Germinal center (tissue), 1 donor: Measurements from ENCODE around the gene WDR17.
A peak's percentile ranks its signal among the peaks of the same experiment; 100 is the strongest.
"Not testable (repeated sequence)": the region's sequence is repeated elsewhere in the genome, so short reads cannot be mapped to it uniquely, and the experiment has no call there.

ENCODE experiments used
- DNase-seq: peaks from one replicate; pipeline ENCODE4 v3.0.0; 2012; ENCODE audit warnings: mixed read lengths, low spot score

The WDR17 gene

DNA sequence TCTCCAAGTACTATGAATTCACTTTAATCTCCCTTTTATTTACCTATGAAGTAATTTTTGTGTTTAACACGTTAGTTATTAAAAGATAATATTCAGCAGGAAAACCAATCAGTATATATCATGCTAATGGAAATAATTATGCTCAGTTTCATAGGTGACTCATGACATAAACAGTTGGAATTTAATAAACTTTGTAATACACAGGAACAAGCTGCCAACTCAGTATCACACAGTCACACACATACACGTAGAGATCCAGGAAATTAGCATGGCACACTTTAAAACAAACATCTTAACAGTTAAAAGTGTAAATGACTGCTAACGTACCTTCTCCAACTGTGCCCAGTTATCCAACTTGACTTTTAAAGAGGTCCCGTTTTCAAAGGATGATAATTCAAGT lies 127.5 kb downstream of the WDR17 start:
- DNase-seq: no peak

- no peak for DNase-seq
Observed at GRCh38 chr4:176193938-176194337, 128.3 kb downstream of the WDR17 start.

GRCh38 chr4:176195184-176195978 lies 129.7 kb downstream of the WDR17 start, which contains the start of gene SPATA4:
SPATA4 (minus strand) TSS chr4:176195585; CDS start chr4:176195562, 23 bp downstream.
- peak; percentile 95 for DNase-seq

DNA sequence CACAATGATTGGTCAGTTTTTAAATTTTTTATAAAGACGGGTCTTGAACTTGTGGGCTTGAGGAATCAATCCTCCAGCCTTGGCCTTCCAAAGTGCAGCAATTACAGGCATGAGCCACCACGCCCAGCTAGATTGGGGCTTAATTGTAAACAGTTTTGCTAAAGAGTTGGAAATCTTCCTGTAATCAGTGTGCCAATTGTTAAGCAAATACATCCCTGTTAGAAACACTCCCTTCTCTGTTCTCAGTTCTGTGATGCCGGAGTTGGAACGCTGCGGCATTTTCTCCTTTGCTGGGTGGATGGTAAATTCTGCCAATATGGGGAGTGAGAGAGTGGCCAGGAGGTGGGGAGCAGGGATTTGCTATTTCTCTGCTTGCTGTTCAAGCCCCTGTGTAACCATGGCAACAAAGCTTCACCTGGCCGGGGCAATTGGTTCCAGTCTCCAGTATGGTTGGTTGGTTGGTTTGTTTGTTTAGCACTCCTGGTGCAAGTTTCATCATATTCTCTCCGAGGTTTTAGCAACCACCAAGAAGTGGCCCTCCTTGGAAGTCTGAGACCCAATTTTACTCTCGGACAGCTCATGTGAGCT lies 132.8 kb downstream of the WDR17 start:
- no peak for DNase-seq

DNA sequence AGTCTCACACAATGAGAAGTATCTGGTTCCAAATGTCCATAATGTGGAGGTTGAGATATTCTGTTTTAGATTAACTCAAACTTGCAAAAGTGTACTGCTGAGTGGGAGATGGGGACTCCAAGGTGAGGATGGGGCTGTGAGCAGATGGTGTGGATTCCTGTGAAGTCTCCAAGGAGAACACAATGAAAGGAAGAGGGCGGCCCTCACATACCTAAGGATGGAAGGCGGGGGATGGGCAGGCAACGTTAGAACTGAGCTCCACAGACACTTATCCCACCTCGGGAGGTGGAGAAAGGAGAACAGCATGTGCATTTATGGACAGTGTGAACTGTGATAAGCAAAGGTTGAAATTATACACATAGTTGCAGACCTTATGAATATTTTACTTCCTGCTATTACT lies 139.7 kb downstream of the WDR17 start:
- no peak for DNase-seq

DNA sequence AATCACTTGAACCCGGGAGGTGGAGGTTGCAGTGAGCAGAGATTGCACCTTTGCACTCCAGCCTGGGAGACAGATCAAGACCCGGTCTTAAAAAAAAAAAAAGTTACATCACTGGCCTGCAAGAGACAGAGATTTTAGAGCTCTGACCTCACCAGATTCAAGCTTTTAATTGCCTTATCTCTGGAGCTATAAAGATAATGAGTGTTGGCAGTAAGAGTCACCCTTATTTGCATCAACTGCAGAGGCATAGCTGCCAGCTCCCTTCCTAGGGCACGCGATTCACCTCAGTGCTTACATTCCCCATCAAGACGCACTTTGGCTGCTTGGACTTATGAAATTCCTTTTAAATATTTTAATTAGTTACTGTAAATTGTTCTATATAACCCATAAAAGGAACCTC lies 142.2 kb downstream of the WDR17 start:
- DNase-seq: no peak

DNA sequence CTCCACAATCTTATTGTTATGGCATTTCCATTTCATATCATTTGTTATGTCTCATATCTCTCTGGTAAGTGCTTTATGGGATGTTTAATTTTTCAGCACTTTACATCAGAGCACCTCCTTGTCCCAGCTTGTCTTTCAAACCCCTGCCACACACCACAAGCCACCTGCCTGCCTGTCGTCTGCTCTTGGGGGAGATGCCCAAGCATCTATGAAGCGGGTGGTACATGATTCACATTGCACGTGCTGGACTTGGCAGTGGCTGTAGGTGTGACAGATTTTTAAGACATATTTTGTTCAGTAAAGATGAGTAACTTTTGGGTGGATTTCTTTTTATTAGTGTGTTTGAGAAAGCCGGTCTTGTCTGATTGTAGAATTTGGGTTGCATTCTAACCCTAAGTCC lies 143.9 kb downstream of the WDR17 start:
- DNase-seq: no peak

DNA sequence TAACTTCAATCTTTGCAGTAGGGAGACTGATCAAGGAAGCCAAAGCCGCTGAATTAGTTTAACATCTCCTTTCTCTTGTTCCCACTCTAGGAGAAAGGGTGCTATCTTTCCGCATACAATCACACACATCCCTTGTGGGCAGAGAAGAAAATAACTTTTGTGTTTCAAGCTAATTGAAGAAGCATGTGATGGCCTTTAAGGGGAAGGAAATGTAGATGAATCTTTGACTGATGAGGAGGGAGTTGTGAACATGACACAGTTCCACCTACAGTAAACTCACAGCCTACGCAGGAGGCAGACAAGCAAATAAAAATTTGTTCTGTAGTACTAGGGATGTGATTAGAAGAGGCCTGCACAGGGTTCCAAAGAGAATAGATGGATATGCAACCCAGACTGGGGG lies 144.5 kb downstream of the WDR17 start:
- no peak for DNase-seq

GRCh38 chr4:176210579-176211296 lies 145.1 kb downstream of the WDR17 start:
- DNase-seq: no peak

GRCh38 chr4:176212351-176212750 lies 146.7 kb downstream of the WDR17 start:
- not testable (repeated sequence) for DNase-seq

DNA sequence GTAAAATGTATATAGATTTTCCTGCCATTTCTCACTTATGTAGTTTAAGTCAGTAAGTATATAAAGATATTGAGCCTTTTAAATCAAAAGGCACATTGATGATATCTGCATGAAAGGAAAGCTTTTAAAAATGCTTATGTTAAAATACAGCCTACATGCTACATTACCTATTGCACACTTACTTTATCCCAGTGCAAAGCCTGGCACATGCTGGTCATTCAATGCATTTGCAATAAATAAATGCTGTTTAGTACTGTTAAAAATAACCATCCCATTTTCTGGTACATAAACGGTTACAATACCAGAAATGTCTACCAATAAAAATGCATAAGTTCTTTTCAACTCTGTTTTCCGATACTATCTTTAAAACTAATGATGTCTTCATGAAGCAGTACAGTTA lies 151.9 kb downstream of the WDR17 start:
- no peak for DNase-seq

- DNase-seq: no peak
Observed at GRCh38 chr4:176222149-176222548, 156.5 kb downstream of the WDR17 start.

DNA sequence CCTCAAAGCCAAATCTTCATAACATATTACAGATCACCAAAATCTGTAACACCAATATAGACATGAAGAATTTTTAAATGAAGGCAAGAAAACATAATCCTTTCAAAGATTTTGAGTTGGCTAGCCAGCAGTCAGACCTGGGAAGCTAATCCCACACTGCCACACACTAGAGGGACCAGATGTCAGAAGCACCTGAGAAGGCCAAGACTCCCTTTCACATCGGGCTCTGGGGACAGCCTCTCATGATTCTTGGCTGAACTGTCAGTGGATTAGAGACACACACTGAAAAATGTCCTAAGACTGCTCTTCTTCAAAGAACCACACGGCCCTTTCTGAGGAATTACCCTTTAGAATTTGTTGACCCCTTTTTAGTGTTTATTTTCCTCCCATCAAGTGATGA lies 157.9 kb downstream of the WDR17 start:
- DNase-seq: no peak

DNA sequence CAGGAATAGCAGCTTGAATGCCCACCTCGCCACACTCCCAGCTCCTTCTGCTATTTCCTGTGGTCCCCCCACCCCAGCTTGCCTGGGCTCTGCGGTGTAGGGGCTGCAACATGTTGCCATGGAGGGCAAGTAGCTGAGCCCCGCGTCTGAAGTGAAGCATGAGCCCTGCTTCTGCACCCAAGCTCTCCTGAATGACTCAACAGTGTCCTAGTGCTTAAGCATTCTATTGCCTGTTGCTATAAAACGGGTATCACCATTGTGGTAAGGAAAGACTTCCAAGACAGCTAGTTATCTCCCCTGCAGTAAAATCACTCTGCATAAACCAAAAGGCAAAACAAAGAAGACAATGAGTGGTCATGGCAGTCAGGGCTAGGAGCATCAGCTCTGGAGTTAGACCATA lies 161.1 kb downstream of the WDR17 start:
- no peak for DNase-seq

- DNase-seq: no peak
Observed at GRCh38 chr4:176229645-176230044, 164.0 kb downstream of the WDR17 start.
